ENCODE measurements around the gene SMCO4.

The SMCO4 gene

DNA sequence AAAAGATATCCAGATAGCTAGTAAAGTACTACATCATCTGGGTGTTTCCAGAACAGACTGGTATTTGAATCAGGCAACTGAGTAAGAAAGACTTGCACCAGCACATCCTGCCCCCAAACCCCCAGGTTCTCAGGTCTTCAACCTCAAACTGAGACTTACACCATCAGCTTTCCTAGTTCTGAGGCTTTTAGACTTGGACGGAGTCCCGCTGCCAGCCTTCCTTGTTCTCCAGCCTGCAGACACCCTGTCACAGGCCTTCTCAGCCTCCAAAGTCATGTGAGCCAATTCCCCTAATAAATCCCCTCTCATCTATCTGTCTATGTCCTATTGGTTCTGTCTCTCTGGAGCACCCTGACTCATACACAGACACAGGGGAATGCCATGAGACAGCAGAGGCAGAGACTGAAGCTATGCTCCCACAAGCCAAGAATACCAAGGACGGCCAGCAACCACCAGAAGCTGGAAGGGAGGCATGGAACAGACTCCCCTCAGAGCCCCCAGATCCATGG, 10.9 kb downstream of the SMCO4 start:
- no peak for DNase-seq (ENCODE audit: low read depth, low spot score)
- H3K4me3 ChIP-seq (ENCODE audit: low read length): no peak overlapping the region

DNA sequence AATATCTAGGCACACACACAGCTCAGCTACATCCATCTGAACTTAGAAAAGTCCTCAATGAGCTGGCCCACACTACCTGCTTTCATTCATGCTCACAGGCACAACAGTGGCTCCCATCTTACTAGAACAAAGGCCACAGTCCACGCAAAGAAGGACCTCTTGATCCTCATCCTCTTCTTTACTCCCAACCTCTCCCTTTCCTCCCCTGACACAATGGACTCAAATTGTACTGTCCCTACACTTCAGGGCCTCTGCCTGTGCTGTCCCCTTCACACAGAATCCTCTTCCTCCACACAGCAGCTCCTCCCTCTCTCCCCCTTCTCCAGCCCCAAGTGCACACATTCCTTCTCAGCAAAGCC, 12.7 kb downstream of the SMCO4 start:
- no peak overlapping the region for H3K4me3 ChIP-seq (ENCODE audit: low read length)
- DNase-seq (ENCODE audit: low read depth, low spot score): no peak

DNA sequence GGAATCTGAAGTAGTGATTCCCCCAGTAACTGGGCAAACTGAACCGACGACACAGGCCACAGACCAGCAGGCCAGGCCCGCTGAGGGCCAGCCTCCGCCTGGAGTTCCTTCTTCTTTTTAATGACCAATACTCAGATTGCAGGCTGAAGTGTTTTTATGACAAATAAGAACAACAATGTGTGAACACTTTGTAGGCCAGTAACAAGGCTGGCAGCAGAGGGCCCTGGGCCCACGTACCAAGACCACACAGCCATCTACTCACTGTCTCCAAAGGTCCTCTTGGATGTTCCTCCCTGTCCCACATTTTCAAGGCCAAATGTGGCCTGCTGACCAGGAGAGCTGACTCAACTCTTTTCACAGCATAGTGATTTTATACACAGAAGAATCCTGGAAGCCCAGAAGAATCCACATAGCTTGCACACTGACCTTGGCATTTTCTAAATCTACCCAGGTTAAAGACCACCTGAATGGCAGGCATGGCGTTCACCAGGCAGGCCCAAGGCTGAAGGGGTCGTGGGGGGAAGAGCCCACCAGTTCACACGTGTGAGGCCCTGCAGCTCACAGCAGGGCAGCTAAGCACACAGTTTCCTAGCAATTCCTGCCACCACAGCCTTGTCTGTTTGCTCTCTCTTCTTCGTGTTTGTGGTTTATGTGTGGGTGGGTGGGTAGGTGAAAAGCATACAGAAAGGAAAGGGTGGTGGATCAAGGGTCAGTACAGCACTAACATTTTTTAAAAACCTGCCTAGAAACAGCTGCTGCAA, 13.3 kb downstream of the SMCO4 start:
- DNase-seq (ENCODE audit: low read depth, low spot score): peak; percentile 71

DNA sequence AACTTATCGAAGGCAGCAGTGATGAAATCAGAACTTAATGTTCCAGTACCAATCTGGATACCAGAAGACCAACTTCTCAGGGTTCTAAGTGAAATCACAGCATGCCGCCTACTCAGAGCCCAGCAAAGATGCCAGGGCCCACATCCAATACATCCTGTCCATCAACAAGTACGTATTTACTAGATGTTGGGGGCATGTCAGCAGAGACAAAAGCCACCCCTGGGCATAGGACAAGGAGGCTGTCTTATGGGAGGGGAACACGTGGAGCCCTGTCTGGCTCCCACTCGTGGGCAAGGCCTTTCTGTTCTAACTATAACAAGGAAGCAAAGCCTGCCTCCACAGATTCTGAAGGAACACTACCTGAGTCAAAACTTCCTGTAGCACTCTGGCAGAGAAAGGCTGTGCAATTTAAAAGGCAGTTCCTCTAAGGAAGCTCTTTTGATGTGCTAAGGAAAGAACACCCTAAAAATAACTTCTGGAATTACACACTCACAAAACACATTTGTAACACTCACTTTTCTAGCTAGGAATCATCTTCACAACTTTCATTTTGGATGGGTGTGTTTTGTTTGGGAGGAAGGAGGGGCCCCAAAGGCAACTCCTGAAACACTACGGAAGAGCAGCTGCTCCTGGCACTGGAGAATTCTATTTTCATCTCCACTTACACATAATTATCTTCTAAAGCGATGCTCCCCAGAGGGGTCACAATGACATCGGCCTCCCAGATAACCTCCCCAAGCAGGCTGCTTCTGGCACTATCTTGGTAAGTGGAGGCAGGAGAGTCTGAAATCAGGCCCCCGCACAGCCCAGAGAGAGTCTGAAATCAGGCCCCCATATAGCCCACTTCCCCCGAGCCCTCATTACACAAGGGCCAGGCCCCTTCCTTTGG, 14.2 kb downstream of the SMCO4 start:
- H3K4me3 ChIP-seq (ENCODE audit: low read length): no peak overlapping the region
- DNase-seq (ENCODE audit: low read depth, low spot score): no peak

More for the DNA sequence above, 13.3 kb downstream of the SMCO4 start:
- peak overlapping the region; percentile 1; the same call in 1 of the 2 replicates for H3K4me3 ChIP-seq (ENCODE audit: low read length)

DNA sequence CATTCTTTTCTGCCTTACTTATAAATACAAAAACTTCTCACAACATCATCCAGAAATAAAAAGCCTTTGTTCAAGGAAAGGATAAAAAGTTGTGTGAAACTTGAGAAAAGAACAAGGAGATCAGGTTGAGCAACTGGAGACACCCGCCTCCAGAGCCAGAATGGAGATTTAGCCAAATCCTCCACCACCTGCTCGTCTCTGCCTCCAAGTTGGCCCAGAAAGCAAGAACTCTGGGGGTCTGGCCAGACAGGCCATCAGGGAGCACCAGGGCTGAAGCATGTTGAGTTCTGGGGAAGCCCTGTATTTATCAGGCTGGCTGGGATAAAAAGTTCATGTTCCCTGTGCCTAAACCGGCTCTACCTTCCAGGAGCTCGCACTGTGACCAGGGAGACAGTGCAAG, 14.9 kb downstream of the SMCO4 start:
- DNase-seq (ENCODE audit: low read depth, low spot score): no peak
- H3K4me3 ChIP-seq (ENCODE audit: low read length): no peak overlapping the region

DNA sequence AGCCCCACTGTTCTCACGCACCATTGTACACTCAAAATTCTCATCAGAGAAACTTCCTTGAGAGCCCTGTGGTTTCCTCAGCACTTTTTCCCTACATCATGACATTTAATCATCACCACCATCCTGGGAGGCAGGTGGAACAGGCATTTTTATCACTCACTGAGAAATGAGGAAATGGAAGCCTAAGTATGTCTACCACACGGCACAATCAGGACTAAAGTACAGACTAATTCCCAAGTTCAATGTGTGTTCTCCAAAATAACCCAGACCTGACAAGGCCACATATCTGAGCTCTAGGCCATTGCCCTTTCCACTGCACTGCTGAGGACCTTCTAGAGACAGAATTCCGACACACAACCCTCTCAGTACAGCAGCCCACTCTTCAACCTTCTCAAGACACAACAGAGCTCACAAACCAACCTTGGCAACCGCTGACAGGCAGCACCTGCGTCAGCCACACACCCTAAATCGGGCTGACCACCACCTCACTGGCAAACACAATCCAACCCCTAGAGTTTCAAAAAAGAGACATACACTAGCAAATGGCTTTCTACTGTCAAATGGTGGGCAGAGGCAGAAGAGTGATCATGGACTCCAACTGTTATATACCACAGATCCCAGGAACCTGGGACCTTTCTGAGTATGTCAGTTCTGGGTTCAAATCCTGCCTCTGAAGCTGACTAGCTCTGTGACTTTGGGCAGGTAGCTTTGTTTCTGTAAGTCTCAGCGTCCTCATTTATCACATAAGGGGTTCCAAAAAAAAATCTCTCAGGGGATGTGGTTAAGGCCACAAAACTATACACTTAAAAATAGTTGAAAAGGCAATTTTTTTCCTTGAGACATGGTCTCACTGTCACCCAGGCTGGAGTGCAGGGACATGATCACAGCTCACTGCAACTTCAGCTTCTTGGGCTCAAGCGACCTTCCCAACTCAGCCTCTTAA, 16.3 kb downstream of the SMCO4 start:
- peak; percentile 78 for DNase-seq (ENCODE audit: low read depth, low spot score)
- H3K4me3 ChIP-seq (ENCODE audit: low read length): no peak overlapping the region

DNA sequence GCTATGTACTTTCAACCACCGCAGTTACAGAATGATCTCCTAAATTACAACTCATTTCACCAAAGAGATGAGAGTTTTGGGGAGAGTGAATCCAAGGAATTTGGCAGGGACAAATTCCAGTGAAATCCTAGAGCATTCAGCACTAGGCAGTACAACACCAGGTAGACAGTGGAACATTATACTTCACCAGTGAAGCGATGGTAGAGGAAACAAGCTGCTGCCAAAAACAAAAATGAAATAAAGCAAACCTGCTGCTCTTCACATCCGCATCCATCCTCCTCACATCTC, 16.9 kb downstream of the SMCO4 start:
- no peak for DNase-seq (ENCODE audit: low read depth, low spot score)
- H3K4me3 ChIP-seq (ENCODE audit: low read length): no peak overlapping the region

DNA sequence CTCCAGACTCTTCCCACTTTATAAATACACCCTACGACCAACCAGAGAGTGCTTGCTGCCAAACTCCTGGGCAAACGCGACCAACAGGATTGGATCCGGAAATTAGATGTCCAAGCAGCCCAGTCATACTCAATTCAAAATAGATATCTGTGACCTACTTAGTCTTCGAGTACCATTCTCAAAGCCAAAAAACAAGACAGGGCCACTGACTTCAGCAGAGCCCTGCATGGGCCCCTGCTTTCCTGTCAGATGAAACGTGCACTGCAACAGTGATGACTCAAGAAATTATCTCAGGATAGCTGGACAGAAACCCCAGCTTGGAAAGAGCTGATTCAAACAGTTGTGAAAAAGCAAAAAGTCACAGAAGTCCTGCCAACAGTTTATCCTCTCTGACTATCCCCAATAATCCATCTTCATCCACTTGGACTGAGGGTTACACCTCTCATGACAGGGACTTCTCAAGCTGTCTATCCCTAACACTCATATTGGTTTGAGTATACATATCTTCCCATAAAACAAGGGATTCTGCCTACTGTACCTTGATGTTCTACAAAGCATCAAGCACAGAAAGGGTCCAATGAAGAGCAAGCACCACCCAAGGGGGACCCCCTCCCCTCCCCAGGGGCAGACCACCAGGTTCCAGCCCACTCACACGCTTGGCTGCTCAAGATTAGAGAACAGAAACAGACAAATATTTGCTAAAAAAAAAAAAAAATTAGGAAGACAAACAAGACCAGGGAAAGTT, 17.4 kb downstream of the SMCO4 start:
- DNase-seq (ENCODE audit: low read depth, low spot score): no peak
- no peak overlapping the region for H3K4me3 ChIP-seq (ENCODE audit: low read length)

DNA sequence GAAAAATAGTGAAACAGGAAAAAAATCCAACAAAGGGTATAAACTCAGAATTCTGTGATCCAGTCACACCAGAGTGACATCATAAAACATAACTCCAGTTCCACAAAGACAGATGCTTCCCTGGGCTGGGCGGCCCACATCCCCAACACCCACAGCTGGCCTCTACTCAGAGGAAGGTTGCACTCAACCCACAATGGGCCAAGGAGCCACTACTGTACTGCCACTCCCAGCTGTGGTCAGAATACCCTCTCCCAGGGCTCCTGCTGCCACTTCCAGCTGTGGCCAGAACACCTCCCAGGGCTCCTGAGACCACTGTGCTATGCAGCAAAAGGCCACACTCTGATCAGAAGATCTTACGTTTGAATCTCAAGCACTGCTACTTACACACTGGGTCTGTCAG, 18.3 kb downstream of the SMCO4 start:
- no peak overlapping the region for H3K4me3 ChIP-seq (ENCODE audit: low read length)
- DNase-seq (ENCODE audit: low read depth, low spot score): no peak

DNA sequence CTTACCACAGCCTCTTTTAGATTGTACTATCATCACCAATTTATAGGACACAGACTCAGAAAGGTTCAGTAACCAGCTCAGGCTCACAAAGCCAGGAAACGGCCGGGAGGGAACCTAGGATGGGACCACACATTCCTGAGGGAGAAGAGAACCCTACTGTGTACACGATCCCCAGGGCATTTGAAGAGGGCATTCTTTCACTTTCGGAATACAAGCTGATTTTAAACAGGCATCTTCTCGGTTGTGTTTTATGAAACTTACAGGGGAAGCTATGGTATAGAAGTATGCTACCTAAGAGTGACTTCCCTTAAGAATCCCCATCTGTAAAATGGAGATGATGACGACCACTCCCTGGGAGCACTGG, 19.0 kb downstream of the SMCO4 start:
- no peak for DNase-seq (ENCODE audit: low read depth, low spot score)

DNA sequence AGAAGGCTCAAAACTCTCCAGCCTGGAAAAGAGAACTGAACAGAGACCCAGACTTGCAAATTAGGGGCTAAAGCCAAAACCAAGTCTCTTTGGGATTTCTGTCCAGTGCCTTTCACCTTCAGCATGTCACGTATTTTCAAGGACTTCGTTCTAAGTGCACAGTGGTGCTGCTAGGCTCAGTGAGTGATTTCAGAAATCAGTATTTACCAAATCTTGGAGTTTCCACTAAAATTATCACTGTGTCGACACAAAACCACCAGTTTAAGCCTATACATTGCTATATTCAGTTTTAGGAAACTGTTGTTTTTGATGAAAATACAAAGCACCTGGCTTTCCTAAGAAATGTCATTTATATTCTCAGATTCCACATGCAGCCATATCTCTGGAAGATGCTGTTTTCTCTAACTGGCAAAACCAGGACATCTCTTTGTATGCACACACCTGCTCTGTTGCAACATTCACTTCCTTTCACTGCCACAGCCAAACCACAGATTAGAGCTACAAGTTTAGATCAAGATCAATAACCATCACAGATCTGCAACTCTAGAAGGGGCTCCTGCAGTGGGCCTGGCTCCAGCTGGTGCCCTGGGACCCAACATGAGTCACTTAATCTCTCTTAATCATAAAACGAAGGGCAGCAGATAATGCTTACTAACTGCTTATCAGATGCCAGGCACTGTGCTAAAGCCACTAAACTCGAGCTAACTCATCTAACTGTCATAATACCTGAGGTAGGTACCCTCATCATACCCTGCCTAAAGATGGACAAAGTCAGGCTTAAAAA, 22.3 kb downstream of the SMCO4 start:
- peak; percentile 87 for DNase-seq (ENCODE audit: low read depth, low spot score)
- H3K4me3 ChIP-seq (ENCODE audit: low read length): peak overlapping the region; percentile 1

More for the DNA sequence above, 19.0 kb downstream of the SMCO4 start:
- H3K4me3 ChIP-seq (ENCODE audit: low read length): no peak overlapping the region

DNA sequence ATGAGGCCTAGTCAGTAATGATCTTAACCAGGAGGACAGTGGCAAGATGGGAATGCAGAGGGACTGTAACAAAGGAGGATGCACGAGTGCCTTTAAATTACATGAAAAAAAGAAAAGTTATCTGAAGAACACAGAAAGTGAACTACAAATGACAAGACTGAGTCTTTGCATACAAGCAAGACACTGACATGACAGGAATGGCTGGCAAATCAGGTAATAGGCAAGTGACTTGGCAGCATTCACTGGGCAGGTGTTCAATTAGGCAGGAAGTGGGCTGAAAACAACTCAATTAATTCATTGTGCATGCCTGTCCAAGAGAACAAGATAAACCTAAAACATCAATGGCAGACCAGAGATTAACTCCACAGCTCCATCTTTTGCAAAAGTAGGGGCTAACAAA, 24.0 kb downstream of the SMCO4 start:
- peak; percentile 68 for DNase-seq (ENCODE audit: low read depth, low spot score)
- no peak overlapping the region for H3K4me3 ChIP-seq (ENCODE audit: low read length)

DNA sequence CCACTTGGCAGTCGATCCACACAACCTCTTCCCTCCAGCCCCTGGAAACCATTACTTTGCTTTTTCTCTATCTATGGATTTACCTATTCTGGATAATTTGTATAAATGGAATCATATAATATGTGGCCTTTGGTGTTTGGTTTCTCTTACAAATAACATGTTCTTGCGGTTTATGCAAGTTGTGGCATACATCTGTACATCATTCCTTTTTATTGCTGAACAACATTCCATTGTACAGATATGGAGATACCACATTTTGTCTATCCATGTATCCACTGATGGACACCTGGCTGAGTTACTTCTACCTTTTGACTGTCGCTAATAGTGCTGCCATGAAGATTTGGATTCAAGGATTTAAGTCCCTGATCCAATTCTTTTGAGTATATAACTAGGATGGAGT, 25.1 kb downstream of the SMCO4 start:
- no peak overlapping the region for H3K4me3 ChIP-seq (ENCODE audit: low read length)
- DNase-seq (ENCODE audit: low read depth, low spot score): no peak

DNA sequence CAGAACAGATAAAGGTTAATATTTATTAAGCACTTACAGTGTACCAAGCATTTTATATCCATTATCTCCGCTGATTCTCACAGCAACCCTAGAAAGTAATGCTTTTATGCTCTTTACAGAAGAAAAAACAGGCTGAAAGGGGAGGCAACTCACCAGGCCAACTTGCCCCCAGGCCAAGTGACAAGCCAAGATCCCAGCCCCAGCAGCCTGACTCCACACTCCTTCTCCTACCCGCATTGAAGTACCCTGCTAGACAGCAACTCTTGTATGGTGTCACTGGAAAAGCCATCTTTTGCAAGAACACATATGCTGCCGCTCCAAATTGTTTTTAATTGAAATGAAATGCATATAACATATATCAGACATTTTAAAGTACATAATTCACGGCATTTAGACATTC, 25.6 kb downstream of the SMCO4 start:
- no peak for DNase-seq (ENCODE audit: low read depth, low spot score)

DNA sequence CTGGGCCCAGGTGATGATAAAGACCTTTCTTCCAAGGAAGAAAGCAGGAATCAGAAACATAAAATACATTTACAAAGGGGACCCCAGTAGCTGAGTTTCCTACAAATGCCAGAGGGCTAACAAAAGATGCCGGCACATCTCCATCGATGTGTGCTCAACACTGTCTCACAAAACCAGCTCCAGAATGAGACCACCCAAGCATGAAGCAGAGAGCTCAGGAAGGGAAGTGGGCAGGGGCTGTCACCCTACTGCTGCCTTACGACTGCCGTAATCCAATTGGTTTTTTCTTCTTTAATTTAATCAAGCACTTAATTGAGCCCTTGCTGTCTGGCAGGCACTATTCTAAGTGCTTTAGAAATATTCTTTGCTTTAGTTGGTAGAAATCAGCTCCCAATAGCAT, 26.1 kb downstream of the SMCO4 start:
- no peak for DNase-seq (ENCODE audit: low read depth, low spot score)
- no peak overlapping the region for H3K4me3 ChIP-seq (ENCODE audit: low read length)

More for the DNA sequence above, 25.6 kb downstream of the SMCO4 start:
- H3K4me3 ChIP-seq (ENCODE audit: low read length): no peak overlapping the region

DNA sequence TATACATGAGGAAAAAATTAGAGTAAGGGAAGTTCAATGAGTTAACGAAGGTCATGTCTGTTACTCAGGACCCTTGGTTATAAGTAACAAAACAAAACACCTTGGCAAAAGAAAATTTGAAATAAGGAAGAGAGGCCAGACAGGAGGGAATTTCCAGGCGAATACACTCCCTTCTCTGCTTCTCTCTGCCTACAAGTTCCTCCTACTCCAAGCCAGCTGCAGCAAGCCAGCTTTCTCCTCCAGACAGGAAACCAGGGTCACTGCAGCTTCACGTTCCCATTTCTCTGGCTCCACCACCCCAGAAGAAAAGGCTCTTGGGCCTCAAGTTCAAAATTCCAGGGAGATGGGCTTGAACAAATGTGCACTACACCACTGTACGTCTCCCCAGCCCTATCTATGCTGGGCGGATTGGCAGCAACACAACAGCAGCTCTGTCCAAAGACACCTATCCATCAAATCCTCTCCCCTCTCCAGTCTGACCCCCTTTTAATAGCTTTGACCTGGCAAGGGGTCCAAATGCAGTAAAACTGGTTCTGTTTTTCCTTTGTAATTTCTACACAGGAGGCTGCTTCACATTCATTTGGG, 27.7 kb downstream of the SMCO4 start:
- DNase-seq (ENCODE audit: low read depth, low spot score): no peak
- H3K4me3 ChIP-seq (ENCODE audit: low read length): no peak overlapping the region

DNA sequence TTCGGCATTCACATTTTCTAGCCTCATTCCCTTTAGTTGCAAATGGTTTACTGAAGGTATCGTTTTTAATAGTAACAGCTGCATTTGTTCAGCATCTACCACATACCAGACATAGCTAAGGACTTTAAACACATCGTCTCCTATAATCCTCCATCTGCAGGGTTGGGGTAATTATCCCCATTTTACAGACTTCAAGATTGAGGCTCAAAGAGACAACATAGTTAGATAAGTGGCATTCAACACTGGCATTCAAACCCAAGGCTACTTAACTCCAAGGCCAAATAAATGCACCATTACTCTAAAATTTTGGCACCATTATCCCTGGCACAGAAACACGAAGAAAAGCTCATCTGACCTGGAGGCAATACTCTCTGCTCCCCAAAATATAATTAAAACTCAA, 28.5 kb downstream of the SMCO4 start:
- DNase-seq (ENCODE audit: low read depth, low spot score): no peak
- no peak overlapping the region for H3K4me3 ChIP-seq (ENCODE audit: low read length)

DNA sequence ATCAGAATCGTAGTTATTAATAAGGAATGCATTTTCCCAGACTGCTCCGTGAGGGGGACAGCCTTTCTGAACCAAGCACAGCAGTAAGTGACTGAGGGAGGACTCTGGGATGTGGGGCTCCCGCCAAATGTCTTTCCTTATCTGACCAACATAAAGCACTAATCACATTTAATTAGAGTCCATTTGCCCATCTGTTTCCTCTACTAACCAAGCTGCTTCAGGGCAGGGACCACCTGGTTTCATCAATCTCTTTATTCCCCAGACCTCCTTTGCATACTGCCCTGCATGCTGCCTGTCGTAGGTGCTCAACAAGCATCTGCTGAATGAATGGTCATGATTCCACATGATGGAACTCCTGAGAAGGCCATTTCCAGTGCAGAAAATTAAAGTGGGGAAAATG, 29.4 kb downstream of the SMCO4 start:
- no peak overlapping the region for H3K4me3 ChIP-seq (ENCODE audit: low read length)
- DNase-seq (ENCODE audit: low read depth, low spot score): no peak
